ENCODE measurements around the gene IFFO2. TPM values are rescaled to one million over a fixed set of nuclear protein-coding genes. Genes with fewer than 3 reads are reported as not detected.

Gene IFFO2
- total RNA-seq, 3 donors from 2014 or later (not counting 1 experiment from before 2014, with no cell fraction given), result 52.4 to 105 (median 66.5) TPM

GRCh38 chr1:18856435-18856834 lies 100.0 kb downstream of the IFFO2 start:
- Histone ChIP-seq H3K9me3 (ENCODE audit: control insufficient read depth, insufficient read depth, low read length) (no peaks in the 10 kb centered on the region), H3K36me3 (ENCODE audit: control insufficient read depth, insufficient read depth, low read length) (no peaks in the 10 kb centered on the region), H3K4me3 (ENCODE audit: low read length) (no peak overlapping the region), H3K27ac (ENCODE audit: low read length) (no peak overlapping the region), H3K27me3 (ENCODE audit: control insufficient read depth, insufficient read depth, low read length) (no peaks in the 10 kb centered on the region), H3K4me1 (ENCODE audit: control insufficient read depth, insufficient read depth, low read length) (no peaks in the 10 kb centered on the region)
- no peaks in the 10 kb centered on the region for H3K36me3 Mint-ChIP-seq
- H3K27ac Mint-ChIP-seq, result no peak overlapping the region
- no peak for TF ChIP-seq CTCF (IDR thresholded peaks at IDR 0.05)
- H3K4me3 Mint-ChIP-seq, result no peak overlapping the region
- WGBS (ENCODE audit: insufficient coverage), result 83% methylated on average over 1 of the region's 1 CpG
- ATAC-seq (no peak), DNase-seq (no peak)
- intact Hi-C loops (cut with micrococcal nuclease), result no loop called here
- peaks cover 0 to 10% of the 10 kb centered on the region in 2 donors for H3K27me3 Mint-ChIP-seq (ENCODE audit: low read depth in 2 of 2)
- no peaks in the 10 kb centered on the region for H3K4me1 Mint-ChIP-seq
- H3K9me3 Mint-ChIP-seq, result no peaks in the 10 kb centered on the region

- ATAC-seq (no peak), DNase-seq (no peak)
- no peak overlapping the region for H3K27ac ChIP-seq (ENCODE audit: low read length)
- H3K27me3 ChIP-seq (ENCODE audit: control insufficient read depth, insufficient read depth, low read length), result no peaks in the 10 kb centered on the region
- Mint-ChIP-seq H3K27ac (no peak overlapping the region), H3K36me3 (no peaks in the 10 kb centered on the region), H3K4me3 (no peak overlapping the region), H3K9me3 (no peaks in the 10 kb centered on the region), H3K4me1 (no peaks in the 10 kb centered on the region), H3K27me3 (ENCODE audit: low read depth in 2 of 2) (peaks cover 0 to 10% of the 10 kb centered on the region in 2 donors)
- WGBS (ENCODE audit: insufficient coverage), result 80% methylated on average over 6 of the region's 6 CpGs
- intact Hi-C loops (cut with micrococcal nuclease), result no loop called here
- no peaks in the 10 kb centered on the region for H3K4me1 ChIP-seq (ENCODE audit: control insufficient read depth, insufficient read depth, low read length)
- H3K9me3 ChIP-seq (ENCODE audit: control insufficient read depth, insufficient read depth, low read length), result no peaks in the 10 kb centered on the region
- TF ChIP-seq CTCF (IDR thresholded peaks at IDR 0.05), result no peak
- no peak overlapping the region for H3K4me3 ChIP-seq (ENCODE audit: low read length)
- no peaks in the 10 kb centered on the region for H3K36me3 ChIP-seq (ENCODE audit: control insufficient read depth, insufficient read depth, low read length)
These were observed 100.9 kb downstream of the IFFO2 start for GRCh38 chr1:18855573-18855972.

GRCh38 chr1:18854331-18855025 lies 102.0 kb downstream of the IFFO2 start:
- WGBS (ENCODE audit: insufficient coverage), result 91% methylated on average over 49 of the region's 49 CpGs
- ATAC-seq, result no peak

More at GRCh38 chr1:18854331-18855025, 102.0 kb downstream of the IFFO2 start:
- no peak for DNase-seq
- Mint-ChIP-seq H3K27ac (no peak overlapping the region), H3K4me3 (no peak overlapping the region), H3K9me3 (no peaks in the 10 kb centered on the region), H3K4me1 (no peaks in the 10 kb centered on the region), H3K36me3 (no peaks in the 10 kb centered on the region), H3K27me3 (ENCODE audit: low read depth in 2 of 2) (peaks cover 0 to 10% of the 10 kb centered on the region in 2 donors)
- Histone ChIP-seq H3K27ac (ENCODE audit: low read length) (no peak overlapping the region), H3K9me3 (ENCODE audit: control insufficient read depth, insufficient read depth, low read length) (no peaks in the 10 kb centered on the region), H3K36me3 (ENCODE audit: control insufficient read depth, insufficient read depth, low read length) (no peaks in the 10 kb centered on the region), H3K4me1 (ENCODE audit: control insufficient read depth, insufficient read depth, low read length) (no peaks in the 10 kb centered on the region), H3K4me3 (ENCODE audit: low read length) (no peak overlapping the region), H3K27me3 (ENCODE audit: control insufficient read depth, insufficient read depth, low read length) (no peaks in the 10 kb centered on the region)
- TF ChIP-seq CTCF (IDR thresholded peaks at IDR 0.05), result no peak
- intact Hi-C loops (cut with micrococcal nuclease), result no loop called here

Other genes starting within 250 kb of the IFFO2 start
- gene TAS1R2, start 97.0 kb downstream of the IFFO2 start, total RNA-seq, result not detected
- 1 to 10 TPM; 3.4 to 4.1 (median 3.7) TPM for gene ALDH4A1, start 54.1 kb downstream of the IFFO2 start, total RNA-seq

Data from natural killer cell (primary cell).